ENCODE measurements around the gene RPL10.

RPL10 gene

GRCh38 chrX:154401045-154401799 is 3.0 kb downstream of the RPL10 start:
- no peak for DNase-seq

GRCh38 chrX:154401918-154402621 is 3.9 kb downstream of the RPL10 start:
- DNase-seq = no peak

GRCh38 chrX:154402622-154403127 is 4.5 kb downstream of the RPL10 start:
- no peak for DNase-seq

- DNase-seq = no peak
These were observed 5.0 kb downstream of the RPL10 start for GRCh38 chrX:154403192-154403591.

- DNase-seq = no peak
These were observed 5.7 kb downstream of the RPL10 start for GRCh38 chrX:154403858-154404257.

- no peak for DNase-seq
These were observed 6.5 kb downstream of the RPL10 start for GRCh38 chrX:154404625-154405192.

GRCh38 chrX:154408659-154409221 is 10.6 kb downstream of the RPL10 start:
- no peak for DNase-seq

GRCh38 chrX:154409222-154409871 is 11.2 kb downstream of the RPL10 start, which contains the start of gene DNASE1L1:
DNASE1L1 (minus strand) TSS chrX:154409254; CDS start chrX:154405568, 3,686 bp downstream.
- DNase-seq = peak in 1 of 2 donors; percentile 81

- DNase-seq = peak; percentile 59 to 60
These were observed 13.8 kb downstream of the RPL10 start for GRCh38 chrX:154411981-154412340.

- DNase-seq = peak; percentile 52 to 54
These were observed 14.3 kb downstream of the RPL10 start for GRCh38 chrX:154412468-154412867.

- no peak for DNase-seq
These were observed 15.0 kb downstream of the RPL10 start for GRCh38 chrX:154413142-154413541.

GRCh38 chrX:154417157-154417556 is 19.0 kb downstream of the RPL10 start:
- DNase-seq = no peak

- DNase-seq = no peak
These were observed 21.0 kb downstream of the RPL10 start for GRCh38 chrX:154419189-154419588.

- DNase-seq = no peak
These were observed 21.7 kb downstream of the RPL10 start for GRCh38 chrX:154419688-154420401.

- no peak for DNase-seq
These were observed 22.2 kb downstream of the RPL10 start for GRCh38 chrX:154420402-154420756.

- no peak for DNase-seq
These were observed 29.0 kb downstream of the RPL10 start for GRCh38 chrX:154426916-154427770.

GRCh38 chrX:154428176-154429171 is 30.3 kb downstream of the RPL10 start, which contains the start of gene ATP6AP1:
ATP6AP1 (plus strand) TSS chrX:154428677; CDS start chrX:154428693, 16 bp downstream.
- DNase-seq = peak; percentile 90

- no peak for DNase-seq
These were observed 31.5 kb downstream of the RPL10 start for GRCh38 chrX:154429711-154430110.

GRCh38 chrX:154430479-154430878 is 32.3 kb downstream of the RPL10 start:
- DNase-seq = no peak

- peak in 1 of 2 donors; percentile 51 for DNase-seq
These were observed 32.7 kb downstream of the RPL10 start for GRCh38 chrX:154430916-154431315.
